HG02852 (cell line): ENCODE measurements around the gene SSX4B.
"Not testable (repeated sequence)": the region's sequence is repeated elsewhere in the genome, so short reads cannot be mapped to it uniquely, and the experiment has no call there.

Source experiments
- ATAC-seq: cut with Tn5 transposase; IDR thresholded peaks from one replicate; pipeline ENCODE4 v1.9.1; 2021; ENCODE audit warnings: mild to moderate bottlenecking, moderate library complexity; ENCODE audit not compliant: unreplicated experiment

SSX4B gene, protein sequence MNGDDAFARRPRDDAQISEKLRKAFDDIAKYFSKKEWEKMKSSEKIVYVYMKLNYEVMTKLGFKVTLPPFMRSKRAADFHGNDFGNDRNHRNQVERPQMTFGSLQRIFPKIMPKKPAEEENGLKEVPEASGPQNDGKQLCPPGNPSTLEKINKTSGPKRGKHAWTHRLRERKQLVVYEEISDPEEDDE

DNA sequence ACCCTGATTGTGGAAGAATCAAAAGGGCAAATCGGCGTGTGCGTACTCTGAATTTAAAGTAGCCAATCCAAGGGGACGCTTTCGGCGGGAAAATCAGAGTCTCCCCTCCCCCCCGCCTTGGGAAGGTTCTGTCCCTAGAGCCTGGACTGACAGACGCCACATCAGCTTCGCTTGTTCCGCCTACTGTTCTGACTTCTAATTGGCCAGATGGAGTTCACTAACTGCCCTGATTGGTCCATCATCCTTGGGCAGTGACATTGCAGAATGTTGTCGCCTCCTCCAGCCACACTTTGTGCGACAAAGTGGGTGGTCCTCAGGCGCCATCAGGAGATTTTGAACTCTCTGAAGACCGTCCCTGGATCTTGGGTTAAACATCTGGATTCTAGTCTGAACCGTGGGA is at the start of gene SSX4B:
Gene SSX4B (minus strand): TSS at position 101 of the 400 bp plus-strand sequence. CDS start 588 bp downstream, outside the sequence.
- ATAC-seq, result not testable (repeated sequence)

DNA sequence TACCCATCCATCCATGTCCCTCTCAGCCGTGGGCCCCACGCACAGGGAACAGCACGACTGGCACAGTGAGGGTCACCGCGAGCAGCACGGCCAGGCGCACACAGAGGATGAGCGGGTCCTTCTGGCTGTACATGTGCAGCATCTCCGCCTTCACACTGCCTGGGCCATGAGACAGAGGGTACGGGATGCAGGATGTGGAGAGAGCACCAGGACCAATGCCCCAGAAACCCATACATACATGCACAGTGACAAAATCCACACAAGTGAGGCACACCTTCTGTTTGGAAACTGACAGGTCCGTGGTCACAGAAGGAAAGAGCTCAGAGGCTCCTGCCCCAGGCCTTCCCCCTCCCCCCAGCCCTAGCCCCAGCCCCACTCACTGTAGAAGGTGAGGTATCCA is 48.8 kb upstream of the SSX4B start:
- no peak for ATAC-seq

DNA sequence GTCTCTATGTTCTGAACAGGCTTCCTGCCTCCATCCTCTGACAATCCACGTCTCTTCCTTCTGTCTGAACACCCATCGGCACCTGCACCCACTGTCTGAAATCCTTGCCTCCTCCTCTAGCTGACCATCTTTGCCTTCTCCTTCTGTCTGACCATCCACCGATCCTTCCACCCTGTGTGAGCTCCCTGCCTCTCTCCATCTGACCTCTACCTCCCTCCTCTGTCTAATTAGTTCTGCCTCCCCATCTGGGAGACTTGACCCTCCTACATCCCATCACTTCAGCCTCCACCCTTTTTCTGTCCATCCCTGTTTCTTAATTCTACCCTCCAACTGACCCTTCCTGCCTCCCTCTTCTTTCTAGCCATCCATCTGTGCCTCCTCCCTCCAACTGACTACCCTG is 48.3 kb upstream of the SSX4B start:
- ATAC-seq, result no peak

DNA sequence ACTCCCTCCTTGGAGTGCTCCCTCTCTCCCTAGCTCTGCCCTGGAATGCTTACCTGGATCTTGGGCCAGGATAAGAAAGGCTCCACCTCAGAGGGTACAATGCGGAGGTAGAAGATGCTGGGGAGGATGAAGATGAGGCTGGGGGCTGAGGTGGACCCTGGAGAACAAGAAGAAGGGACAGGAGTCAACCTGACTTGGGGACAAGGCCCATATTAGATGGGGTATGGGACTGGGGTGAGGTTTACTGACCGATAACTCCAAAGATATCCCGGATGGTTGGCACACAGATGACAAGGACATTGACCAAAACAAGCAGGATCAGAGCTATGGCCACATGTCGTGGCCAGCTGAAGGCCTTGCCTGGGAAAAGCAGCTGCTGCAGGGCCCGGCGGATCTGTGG is 47.7 kb upstream of the SSX4B start:
- no peak for ATAC-seq

DNA sequence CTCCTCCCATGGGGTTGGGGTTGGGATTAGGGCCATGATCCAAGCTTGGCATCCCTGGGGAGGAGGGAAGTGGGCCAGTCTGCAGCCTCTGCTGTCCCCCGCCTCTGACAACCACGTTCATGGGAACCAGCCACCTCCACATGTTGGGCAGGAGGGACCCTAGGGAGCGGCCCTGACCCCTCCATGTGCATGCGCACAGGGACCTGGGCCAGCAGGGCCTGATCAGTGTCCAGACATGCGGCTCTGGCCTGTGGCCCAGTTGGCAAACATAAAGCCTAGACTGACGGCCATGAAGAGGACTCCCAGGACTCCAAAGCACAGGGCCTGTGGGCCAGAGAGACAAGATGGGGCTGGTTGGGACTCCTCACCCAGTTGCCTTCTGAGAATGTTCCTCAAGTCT is 47.0 kb upstream of the SSX4B start:
- no peak for ATAC-seq

DNA sequence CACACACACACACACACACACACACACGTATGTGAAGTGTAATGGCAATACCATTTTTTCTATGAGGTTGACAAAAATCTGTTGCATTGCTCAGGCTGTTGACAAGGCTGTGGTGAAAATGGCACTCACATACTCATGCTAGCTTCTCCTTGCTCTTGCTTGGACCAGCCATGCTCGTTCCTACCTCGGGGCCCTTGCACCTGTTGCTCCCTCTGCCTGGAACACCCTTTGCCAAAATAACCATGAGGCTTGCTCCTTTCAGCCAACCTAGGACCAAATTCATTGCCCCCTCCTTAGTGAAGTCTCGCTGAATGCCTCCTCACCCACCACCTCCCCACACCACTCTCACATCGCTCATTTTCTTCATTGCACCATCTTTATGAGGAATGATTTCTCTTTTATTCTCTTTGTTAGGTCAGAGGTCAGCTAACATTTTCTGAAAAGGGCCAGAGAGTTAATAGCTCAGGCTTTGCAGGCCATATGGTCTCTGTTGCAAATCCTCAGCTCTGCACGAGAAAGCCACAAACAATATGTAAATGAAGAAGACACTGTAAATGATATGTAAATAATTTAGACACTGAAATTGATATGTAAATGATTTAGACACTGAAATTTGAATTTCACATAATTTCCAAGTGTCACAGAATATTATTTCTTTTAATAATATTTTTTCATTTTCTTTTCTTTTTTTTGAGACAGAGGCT is 45.0 kb upstream of the SSX4B start:
- ATAC-seq, result no peak

DNA sequence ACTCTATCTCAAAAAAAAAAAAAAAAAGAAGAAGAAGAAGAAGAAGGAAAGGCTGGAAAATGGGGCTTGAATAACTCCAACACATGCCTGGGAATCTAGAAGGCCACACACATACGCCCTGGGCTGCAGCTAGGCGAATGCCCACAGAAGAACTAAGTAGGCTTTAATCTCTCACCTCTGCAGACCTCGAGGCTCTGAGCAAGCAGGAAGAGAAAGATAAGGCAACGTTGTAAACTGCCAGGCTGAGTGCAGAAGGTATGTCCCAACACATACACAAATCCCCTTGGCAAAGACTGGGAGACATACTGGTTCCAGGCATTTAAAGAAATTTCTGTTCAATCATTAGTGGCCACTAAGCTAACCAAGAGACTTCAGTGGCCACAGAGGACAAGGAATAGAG is 39.9 kb upstream of the SSX4B start:
- ATAC-seq, result no peak

DNA sequence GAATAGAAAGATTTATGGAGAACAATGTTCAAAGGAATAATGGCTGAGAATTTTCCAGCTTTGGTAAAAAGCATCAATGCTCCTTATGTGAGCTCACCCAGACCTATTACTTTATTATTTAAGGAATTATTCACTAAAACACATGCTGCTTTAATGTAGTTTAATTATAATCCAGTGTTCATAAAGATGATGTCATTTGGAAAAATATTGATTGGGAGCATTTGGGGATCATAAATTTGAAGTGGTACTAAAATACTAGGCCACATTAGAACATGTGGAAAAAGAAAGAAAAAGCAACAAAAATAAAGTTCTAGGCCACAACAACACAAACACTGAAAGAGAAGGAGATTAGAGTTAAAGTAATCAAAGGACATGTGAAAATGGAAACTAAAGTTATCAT is 38.3 kb upstream of the SSX4B start:
- ATAC-seq, result no peak

DNA sequence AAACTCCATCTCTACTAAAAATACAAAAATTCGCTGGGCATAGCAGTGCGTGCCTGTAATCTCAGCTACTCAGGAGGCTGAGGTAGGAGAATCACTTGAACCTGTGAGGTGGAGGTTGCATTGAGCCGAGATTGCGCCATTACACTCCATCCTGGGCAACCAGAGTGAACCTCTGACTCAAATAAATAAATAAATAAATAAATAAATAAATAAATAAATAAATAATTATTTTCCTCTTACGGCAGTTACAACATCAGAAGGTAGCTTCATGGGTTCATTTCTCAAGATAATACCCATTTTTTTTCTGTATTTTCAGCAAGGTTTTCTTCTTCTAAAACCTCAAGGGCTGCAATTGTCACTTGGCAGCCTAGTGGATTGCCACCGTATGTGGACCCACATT is 35.4 kb upstream of the SSX4B start:
- ATAC-seq, result not testable (repeated sequence)

DNA sequence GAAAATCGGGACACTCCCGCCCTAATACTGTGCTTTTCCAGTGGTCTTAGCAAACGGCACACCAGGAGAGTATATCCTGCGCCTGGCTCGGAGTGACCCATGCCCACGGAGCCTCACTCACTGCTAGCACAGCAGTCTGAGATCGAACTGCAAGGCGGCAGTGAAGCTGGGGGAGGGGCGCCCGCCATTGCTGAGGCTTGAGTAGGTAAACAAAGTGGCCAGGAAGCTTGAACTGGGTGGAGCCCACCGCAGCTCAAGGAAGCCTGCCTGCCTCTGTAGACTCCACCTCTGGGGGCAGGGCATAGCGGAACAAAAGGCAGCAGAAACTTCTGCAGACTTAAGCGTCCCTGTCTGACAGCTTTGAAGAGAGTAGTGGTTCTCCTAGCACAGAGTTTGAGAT is 22.0 kb upstream of the SSX4B start:
- ATAC-seq, result not testable (repeated sequence)

DNA sequence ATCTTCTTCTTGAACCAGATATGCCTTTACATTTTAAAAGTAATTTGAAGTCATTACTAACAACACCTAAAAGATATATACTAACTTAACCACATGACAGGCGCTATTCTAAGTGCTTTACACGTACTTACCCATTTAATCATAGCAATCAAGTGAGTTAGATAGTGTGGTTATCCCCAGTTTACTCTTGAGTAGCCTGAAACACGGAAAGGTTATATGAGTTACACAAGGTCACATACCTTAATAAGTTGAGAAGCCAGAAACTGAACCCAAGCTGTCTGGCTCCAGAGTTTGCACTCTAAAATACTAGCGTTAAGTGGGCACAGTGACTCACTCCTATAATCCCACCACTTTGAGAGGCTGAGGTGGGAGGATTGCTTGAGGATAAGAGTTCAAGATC is 18.4 kb upstream of the SSX4B start:
- ATAC-seq, result not testable (repeated sequence)

DNA sequence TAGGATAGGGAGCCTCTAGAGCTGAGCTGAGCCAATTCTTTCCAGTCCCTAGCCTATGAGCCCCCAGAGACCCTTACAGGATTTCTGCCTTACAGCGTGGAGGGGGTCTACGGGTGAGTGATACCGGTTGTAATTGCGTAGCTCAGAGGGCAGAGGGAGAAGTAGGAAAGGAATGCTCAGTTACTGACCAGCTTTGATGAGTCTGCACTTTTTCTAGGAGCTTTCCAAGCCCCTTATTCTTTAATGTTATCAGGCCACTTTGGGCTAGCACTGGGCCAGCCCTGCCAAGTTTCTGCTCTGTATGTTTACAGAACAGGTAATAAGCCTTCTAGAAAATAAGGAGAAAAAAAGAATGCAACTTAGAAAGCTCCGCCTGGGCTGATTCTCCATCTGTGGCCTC is 17.8 kb upstream of the SSX4B start:
- ATAC-seq, result not testable (repeated sequence)

DNA sequence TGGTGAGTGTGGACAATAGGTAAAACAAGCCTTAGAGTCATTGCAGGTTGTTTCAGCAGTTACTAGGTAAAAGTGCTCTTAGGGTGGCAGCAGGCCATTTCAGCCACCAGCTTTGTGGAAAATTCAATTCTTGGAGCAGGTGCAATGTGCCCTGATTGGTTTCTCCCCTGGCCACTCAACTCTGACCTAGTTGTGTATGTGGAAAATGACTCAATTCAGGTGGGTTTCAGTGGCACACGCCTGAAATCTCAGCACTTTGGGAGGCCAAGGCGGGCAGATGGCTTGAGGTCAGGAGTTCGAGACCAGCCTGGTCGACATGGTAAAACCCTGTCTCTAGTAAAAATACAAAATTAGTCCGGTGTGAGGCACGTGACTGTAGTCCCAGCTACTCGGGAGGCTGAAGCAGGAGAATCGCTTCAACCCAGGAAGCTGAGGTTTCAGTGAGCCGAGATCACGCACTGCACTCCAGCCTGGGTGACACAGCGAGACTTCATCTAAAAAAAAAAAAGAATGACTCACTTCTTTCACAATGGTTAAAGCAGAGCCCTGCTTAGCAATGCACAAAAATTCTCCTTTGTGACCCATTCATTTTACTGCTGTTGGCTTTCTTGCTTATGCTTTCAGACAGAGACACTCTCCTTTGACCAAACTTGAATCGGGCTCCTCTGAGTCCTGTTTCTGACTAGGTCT is 15.4 kb upstream of the SSX4B start:
- ATAC-seq, result not testable (repeated sequence)

DNA sequence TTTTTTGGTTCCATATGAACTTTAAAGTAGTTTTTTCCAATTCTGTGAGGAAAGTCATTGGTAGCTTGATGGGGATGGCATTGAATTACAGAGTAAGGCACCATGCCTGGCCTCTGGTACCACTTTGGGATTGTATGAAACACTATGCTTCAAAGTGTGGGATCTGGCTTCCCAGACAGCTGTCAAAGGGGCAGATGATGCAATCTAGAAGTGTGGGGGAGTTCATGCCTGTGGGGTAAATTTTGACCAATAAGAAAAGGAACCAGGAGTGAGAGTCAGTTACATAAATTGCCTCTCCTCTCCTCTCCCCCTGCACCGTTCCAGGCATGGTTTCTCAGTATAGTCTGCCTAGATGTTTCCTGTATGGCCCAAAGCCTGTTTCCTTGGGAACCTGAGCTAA is 13.9 kb downstream of the SSX4B start:
- ATAC-seq, result not testable (repeated sequence)

DNA sequence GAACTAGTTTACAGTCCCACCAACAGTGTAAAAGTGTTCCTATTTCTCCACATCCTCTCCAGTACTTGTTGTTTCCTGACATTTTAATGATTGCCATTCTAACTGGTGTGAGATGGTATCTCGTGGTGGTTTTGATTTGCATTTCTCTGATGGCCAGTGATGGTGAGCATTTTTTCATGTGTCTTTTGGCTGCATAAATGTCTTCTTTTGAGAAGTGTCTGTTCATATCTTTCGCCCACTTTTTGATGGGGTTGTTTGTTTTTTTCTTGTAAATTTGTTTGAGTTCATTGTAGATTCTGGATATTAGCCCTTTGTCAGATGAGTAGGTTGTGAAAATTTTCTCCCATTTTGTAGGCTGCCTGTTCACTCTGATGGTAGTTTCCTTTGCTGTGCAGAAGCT is 14.8 kb downstream of the SSX4B start:
- ATAC-seq, result not testable (repeated sequence)

DNA sequence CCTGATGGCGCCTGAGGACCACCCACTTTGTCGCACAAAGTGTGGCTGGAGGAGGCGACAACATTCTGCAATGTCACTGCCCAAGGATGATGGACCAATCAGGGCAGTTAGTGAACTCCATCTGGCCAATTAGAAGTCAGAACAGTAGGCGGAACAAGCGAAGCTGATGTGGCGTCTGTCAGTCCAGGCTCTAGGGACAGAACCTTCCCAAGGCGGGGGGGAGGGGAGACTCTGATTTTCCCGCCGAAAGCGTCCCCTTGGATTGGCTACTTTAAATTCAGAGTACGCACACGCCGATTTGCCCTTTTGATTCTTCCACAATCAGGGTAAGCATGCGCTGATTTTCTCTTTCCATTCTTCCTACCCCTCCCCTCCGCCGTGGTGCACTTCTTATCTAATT is 28.5 kb downstream of the SSX4B start, which contains the start of gene SSX4:
Gene SSX4 (plus strand): TSS at position 301 of the 400 bp plus-strand sequence. CDS start 515 bp downstream, outside the sequence.
- not testable (repeated sequence) for ATAC-seq

DNA sequence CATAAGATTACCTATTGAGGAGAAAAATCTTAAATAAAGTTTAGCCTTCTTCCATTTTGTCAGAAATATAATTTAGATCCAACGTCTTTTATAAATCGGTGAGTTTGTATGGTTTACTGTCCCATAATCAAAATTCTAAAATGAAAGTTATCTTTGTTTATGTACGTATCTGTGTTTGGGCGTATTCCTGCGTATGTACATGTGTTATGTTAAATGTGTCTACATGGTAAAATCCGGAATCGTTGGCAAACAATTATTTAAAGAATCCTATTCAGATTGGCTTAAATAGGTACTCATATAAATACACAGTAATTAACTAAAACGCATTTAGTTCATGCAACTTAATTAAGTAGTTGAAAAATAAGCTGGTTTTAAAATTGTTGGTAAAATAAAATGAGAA is 41.4 kb downstream of the SSX4B start:
- ATAC-seq, result not testable (repeated sequence)

DNA sequence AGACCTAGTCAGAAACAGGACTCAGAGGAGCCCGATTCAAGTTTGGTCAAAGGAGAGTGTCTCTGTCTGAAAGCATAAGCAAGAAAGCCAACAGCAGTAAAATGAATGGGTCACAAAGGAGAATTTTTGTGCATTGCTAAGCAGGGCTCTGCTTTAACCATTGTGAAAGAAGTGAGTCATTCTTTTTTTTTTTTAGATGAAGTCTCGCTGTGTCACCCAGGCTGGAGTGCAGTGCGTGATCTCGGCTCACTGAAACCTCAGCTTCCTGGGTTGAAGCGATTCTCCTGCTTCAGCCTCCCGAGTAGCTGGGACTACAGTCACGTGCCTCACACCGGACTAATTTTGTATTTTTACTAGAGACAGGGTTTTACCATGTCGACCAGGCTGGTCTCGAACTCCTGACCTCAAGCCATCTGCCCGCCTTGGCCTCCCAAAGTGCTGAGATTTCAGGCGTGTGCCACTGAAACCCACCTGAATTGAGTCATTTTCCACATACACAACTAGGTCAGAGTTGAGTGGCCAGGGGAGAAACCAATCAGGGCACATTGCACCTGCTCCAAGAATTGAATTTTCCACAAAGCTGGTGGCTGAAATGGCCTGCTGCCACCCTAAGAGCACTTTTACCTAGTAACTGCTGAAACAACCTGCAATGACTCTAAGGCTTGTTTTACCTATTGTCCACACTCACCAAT is 43.9 kb downstream of the SSX4B start:
- ATAC-seq, result not testable (repeated sequence)

DNA sequence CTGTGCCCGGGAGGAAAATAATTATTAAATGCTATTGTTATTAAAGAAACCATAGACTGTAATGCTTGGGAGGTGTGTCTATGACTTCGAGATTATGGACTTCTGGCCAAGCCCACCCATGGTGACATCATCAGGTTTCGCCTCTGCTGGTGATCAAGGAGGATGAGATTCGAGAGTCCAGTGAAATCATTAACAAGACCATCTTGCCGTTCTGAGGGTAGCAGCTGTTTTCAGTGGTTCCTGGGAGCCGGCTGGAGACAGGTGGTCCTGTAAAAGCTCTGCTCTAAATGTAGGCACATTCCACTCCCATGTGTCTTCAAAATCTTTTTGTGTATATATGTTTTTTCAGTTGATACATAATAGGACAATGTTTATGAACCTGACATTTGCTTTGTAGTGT is 52.5 kb downstream of the SSX4B start:
- not testable (repeated sequence) for ATAC-seq

DNA sequence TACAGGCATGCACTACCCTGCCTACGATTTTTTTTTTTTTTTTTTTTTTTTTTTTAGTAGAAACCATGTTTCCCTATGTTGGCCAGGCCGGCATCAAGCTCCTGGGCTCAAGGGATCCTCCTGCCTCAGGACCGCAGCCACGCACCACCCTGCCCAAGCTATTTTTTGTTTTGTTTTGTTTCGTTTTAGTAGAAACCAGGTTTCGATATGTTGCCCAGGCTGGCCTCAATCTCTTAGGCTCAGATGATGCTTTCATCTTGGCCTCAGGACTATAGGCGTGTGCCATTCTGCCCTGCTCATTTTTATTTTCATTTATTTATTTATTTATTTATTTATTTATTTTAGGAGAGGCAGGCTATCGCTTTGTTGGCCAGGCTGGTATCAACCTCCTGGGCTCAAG is 54.1 kb downstream of the SSX4B start:
- no peak for ATAC-seq
